GM23248 (cell line): ENCODE measurements around the gene MEA1. TPM values are rescaled to one million over a fixed set of nuclear protein-coding genes. Genes with fewer than 3 reads are reported as not detected.

Source experiments
- DNase-seq: peaks from one replicate; pipeline ENCODE4 v3.0.0-alpha.2; 2015
- H2AFZ ChIP-seq: fragments of 200-600 bp; sonication (generic); 2 replicates; pipeline ENCODE4 v1.6.1; 2016; ENCODE audit warnings: antibody characterized with exemption
- H3F3A ChIP-seq: fragments of 200-600 bp; sonication (generic); 2 replicates; pipeline ENCODE4 v1.6.1; 2016; ENCODE audit warnings: mild to moderate bottlenecking, antibody characterized with exemption, mixed run types; ENCODE audit not compliant: insufficient read depth
- H3K27ac ChIP-seq: fragments of 200-600 bp; sonication (generic); 2 replicates; pipeline ENCODE4 v1.5.1; 2016; ENCODE audit warnings: mild to moderate bottlenecking
- H3K27me3 ChIP-seq: fragments of 200-600 bp; sonication (generic); replicated peaks from 2 replicates; pipeline ENCODE4 v1.6.1; 2016; ENCODE audit warnings: mild to moderate bottlenecking; ENCODE audit not compliant: insufficient read depth
- H3K36me3 ChIP-seq: fragments of 200-600 bp; sonication (generic); 2 replicates; pipeline ENCODE4 v1.6.1; 2016; ENCODE audit warnings: low read depth, mild to moderate bottlenecking
- H3K4me1 ChIP-seq: fragments of 200-600 bp; sonication (generic); 2 replicates; pipeline ENCODE4 v1.6.1; 2016; ENCODE audit warnings: mild to moderate bottlenecking; ENCODE audit not compliant: insufficient read depth
- H3K4me2 ChIP-seq: fragments of 200-600 bp; sonication (generic); one replicate; pipeline ENCODE4 v1.6.1; 2016; ENCODE audit warnings: mild to moderate bottlenecking; ENCODE audit not compliant: unreplicated experiment
- H3K4me3 ChIP-seq: fragments of 200-600 bp; sonication (generic); 2 replicates; pipeline ENCODE4 v1.5.1; 2016; ENCODE audit warnings: mild to moderate bottlenecking
- H3K79me2 ChIP-seq: fragments of 200-600 bp; sonication (generic); 2 replicates; pipeline ENCODE4 v1.6.1; 2016; ENCODE audit warnings: mild to moderate bottlenecking; ENCODE audit not compliant: insufficient read depth
- H3K9ac ChIP-seq: fragments of 200-600 bp; sonication (generic); 2 replicates; pipeline ENCODE4 v1.6.1; 2016; ENCODE audit warnings: mild to moderate bottlenecking
- H3K9me2 ChIP-seq: fragments of 200-600 bp; sonication (generic); 2 replicates; pipeline ENCODE4 v1.6.1; 2016; ENCODE audit warnings: mixed run types, mild to moderate bottlenecking, moderate library complexity; ENCODE audit not compliant: insufficient read depth
- H3K9me3 ChIP-seq: fragments of 200-600 bp; sonication (generic); one replicate; pipeline ENCODE4 v1.6.1; 2017; ENCODE audit warnings: low read depth
- H4K20me1 ChIP-seq: fragments of 200-600 bp; sonication (generic); 2 replicates; pipeline ENCODE4 v1.6.0; 2016; ENCODE audit not compliant: insufficient read depth
- EZH2 ChIP-seq: fragments of 200-600 bp; sonication (generic); IDR thresholded peaks from 2 replicates; pipeline ENCODE4 v1.6.1; 2018; ENCODE audit warnings: antibody characterized with exemption, mild to moderate bottlenecking; ENCODE audit not compliant: insufficient read depth, poor library complexity, severe bottlenecking
- EZH2phosphoT487 ChIP-seq: fragments of 200-600 bp; sonication (generic); IDR thresholded peaks from 2 replicates; pipeline ENCODE4 v1.6.1; 2018; ENCODE audit warnings: antibody characterized with exemption, moderate library complexity, mild to moderate bottlenecking, low read depth; ENCODE audit not compliant: insufficient read depth
- WGBS, 2 experiments: methylation state at CpG; one replicate each; pipeline ENCODE4 v1.1.6; 2015 to 2017; ENCODE audit warnings: low lambda C conversion rate in 2 of 2, low coverage in 1 of 2; ENCODE audit errors: missing lambda C conversion rate in 2 of 2; 5-methylcytosine and 5-hydroxymethylcytosine counted together
- in situ Hi-C: fragments of 300-500 bp; cut with MboI; formaldehyde crosslinking; loops from 2 replicates; pipeline ENCODE4 v1.15.0; 2020
- polyA plus RNA-seq: library from polyadenylated mRNA; unstranded; fragments of >200 nt; fragmentation: Nextera tagmentation; extraction: Ambion mirVana; gene quantifications from 2 replicates; pipeline ENCODE4 v1.2.1, GENCODE V29; 2016
- total RNA-seq: library from RNA; depleted of rRNA; stranded (reverse); fragments of >200 nt; shearing (Covaris generic); gene quantifications from 2 replicates; pipeline ENCODE4 v1.2.3, GENCODE V29; 2014

The MEA1 gene
- total and polyA plus RNA-seq, 2 experiments from 2014 or later: 100 to 171 TPM

- no peaks in the 10 kb centered on the region; the same call in 1 of the 2 replicates for H3K36me3 ChIP-seq
- no peaks in the 10 kb centered on the region for H3K79me2 ChIP-seq
- no peak overlapping the region for H2AFZ ChIP-seq
- H3K27me3 ChIP-seq: no peaks in the 10 kb centered on the region
- WGBS, 2 experiments: 92 to 93% methylated on average over 9 of the region's 9 CpGs
- no peak overlapping the region for H3K27ac ChIP-seq
- no peak overlapping the region for H3K4me3 ChIP-seq
- TF ChIP-seq EZH2phosphoT487 (no peak), EZH2 (no peak)
- no peaks in the 10 kb centered on the region for H3K9me3 ChIP-seq
- no peak overlapping the region for H3K9ac ChIP-seq
- H3K4me2 ChIP-seq: no peak overlapping the region
- in situ Hi-C loops: no loop called here
- H3F3A ChIP-seq: peaks cover 26% of the 10 kb centered on the region; the same call in 1 of the 2 replicates
- no peaks in the 10 kb centered on the region for H4K20me1 ChIP-seq
- DNase-seq: no peak
- no peaks in the 10 kb centered on the region for H3K4me1 ChIP-seq
- H3K9me2 ChIP-seq: no peaks in the 10 kb centered on the region
Observed at GRCh38 chr6:43036712-43037111, 23.0 kb upstream of the MEA1 start.

DNA sequence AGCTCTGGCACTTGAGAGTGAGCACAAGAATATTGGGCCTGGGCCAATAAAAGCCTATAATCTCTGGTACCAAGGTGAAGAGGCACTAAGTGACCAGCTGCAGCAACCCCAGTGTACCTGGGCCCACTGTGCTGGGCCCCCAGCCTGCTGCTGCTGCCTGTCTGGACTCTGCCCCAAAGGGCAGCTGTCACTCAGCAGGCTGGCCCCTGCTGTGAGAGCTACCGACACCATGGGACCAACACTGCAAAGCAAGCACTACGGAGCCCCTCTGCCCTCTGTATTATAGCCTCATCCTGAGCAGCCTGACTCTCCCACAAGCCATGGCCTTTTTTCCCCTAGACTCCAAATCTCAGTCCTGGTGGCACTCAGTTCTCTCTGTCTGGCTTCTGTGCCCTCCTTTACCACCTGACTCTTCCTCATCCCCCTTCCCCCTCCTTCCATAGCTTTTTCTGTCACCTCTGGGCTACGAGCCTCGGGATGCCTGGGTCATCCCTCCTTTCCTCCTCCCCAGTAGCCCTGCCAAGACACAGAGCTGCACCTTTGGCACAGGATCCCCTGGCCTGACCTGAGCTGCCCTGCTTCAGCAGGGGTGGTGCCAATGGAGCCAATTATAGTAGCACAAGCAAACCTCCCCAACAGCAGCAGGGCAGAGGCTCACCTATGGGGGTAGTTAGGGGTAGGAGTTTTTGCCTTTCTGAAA is 21.9 kb upstream of the MEA1 start:
- Histone ChIP-seq H4K20me1 (no peaks in the 10 kb centered on the region), H3K4me3 (no peak overlapping the region), H2AFZ (no peak overlapping the region), H3K36me3 (peaks cover 6% of the 10 kb centered on the region; the same call in 1 of the 2 replicates), H3K9ac (no peak overlapping the region), H3F3A (peaks cover 29% of the 10 kb centered on the region; the same call in 1 of the 2 replicates), H3K4me2 (no peak overlapping the region), H3K4me1 (no peaks in the 10 kb centered on the region), H3K79me2 (no peaks in the 10 kb centered on the region), H3K9me3 (no peaks in the 10 kb centered on the region), H3K27me3 (no peaks in the 10 kb centered on the region), H3K9me2 (no peaks in the 10 kb centered on the region), H3K27ac (no peak overlapping the region)
- 66 to 74% methylated on average over 4 of the region's 4 CpGs for WGBS, 2 experiments
- TF ChIP-seq EZH2phosphoT487 (no peak), EZH2 (no peak)
- in situ Hi-C loops: no loop called here
- no peak for DNase-seq

DNA sequence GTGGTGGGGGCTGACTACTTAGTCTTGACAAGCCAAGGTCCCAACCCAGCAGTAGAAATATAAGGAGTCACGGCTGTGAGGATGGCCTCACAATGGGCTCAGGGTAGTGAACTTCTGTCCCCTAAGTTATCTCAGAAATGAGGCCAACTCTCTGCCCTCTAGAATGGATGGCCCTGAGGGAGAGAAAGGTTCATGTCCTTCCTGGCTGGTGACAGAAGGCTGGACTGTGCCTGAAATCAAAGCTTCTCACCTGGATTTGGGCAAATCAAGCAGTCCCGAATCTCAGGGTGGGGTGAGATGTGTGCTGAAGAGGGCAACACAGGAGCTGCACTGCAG is 20.4 kb upstream of the MEA1 start:
- Histone ChIP-seq H3K4me2 (no peak overlapping the region), H3K9me2 (no peaks in the 10 kb centered on the region), H3K79me2 (no peaks in the 10 kb centered on the region), H3K9me3 (no peaks in the 10 kb centered on the region), H3K9ac (no peak overlapping the region), H3K36me3 (peaks cover 15% of the 10 kb centered on the region; the same call in 1 of the 2 replicates), H3K27me3 (no peaks in the 10 kb centered on the region), H3K4me1 (no peaks in the 10 kb centered on the region), H3F3A (peaks cover 40% of the 10 kb centered on the region; the same call in 1 of the 2 replicates), H3K4me3 (no peak overlapping the region), H4K20me1 (no peaks in the 10 kb centered on the region), H3K27ac (no peak overlapping the region), H2AFZ (no peak overlapping the region)
- no peak for DNase-seq
- TF ChIP-seq EZH2 (no peak), EZH2phosphoT487 (no peak)
- 75 to 78% methylated on average over 2 of the region's 2 CpGs for WGBS, 2 experiments
- in situ Hi-C loops: no loop called here

GRCh38 chr6:43033496-43034189 is 19.9 kb upstream of the MEA1 start:
- DNase-seq: no peak
- H3K27me3 ChIP-seq: no peaks in the 10 kb centered on the region
- no peak overlapping the region for H2AFZ ChIP-seq
- whole genome bisulfite sequencing, 2 experiments: 93% methylated on average over 2 of the region's 2 CpGs
- H3K4me3 ChIP-seq: no peak overlapping the region
- no peak overlapping the region for H3K4me2 ChIP-seq
- no peaks in the 10 kb centered on the region for H3K79me2 ChIP-seq
- H3F3A ChIP-seq: peaks cover 40% of the 10 kb centered on the region; the same call in 1 of the 2 replicates
- TF ChIP-seq EZH2: no peak
- TF ChIP-seq EZH2phosphoT487: no peak
- no peak overlapping the region for H3K27ac ChIP-seq
- in situ Hi-C loops: no loop called here
- no peaks in the 10 kb centered on the region for H4K20me1 ChIP-seq
- H3K4me1 ChIP-seq: no peaks in the 10 kb centered on the region
- H3K9me2 ChIP-seq: no peaks in the 10 kb centered on the region
- no peaks in the 10 kb centered on the region for H3K9me3 ChIP-seq
- peaks cover 19% of the 10 kb centered on the region; the same call in 1 of the 2 replicates for H3K36me3 ChIP-seq
- H3K9ac ChIP-seq: no peak overlapping the region
